Stimulated activated naive CD8-positive, alpha-beta T cell treated with anti-CD3 and anti-CD28 coated beads, Interleukin-15, Interleukin-2, amounts not matched to agents 100 U/mL and 50 U/mL, for 24 hours (primary cell): ENCODE results near the gene SLC6A18.

Source experiments
- ATAC-seq: fragments of 150-1000 bp; cut with Tn5 transposase; one replicate; pipeline ENCODE4 v1.10.0; 2021
- DNase-seq: peaks from one replicate; pipeline ENCODE4 v3.0.0; 2021

SLC6A18 gene

DNA sequence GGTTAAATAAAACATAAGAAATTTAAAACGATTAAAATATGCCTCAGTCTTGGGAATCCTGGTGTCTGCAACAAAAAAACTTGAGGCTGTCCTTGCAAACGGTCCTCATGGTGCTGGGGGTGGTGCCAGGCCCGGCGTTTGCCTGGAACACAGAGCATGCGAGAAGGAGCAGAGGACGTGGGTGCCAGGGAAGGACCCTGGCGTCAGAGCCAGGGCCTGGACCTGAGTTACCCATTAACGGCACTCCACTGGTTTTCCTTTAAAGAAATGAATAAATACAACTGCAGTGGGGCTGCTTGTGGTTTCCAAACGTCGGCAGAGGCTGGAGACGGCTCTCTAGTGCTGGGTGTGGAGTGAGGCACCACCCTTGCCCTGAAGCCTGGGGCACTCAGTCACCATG lies at the start of gene SLC6A18:
Gene SLC6A18, plus strand, starts transcription at position 301 of the 400 bp plus-strand sequence. Its CDS starts 97 bp downstream, at position 398.
- ATAC-seq, result no peak
- DNase-seq, result no peak

- no peak for DNase-seq
- no peak for ATAC-seq
Observed at GRCh38 chr5:1175801-1176472, 49.2 kb upstream of the SLC6A18 start.

DNA sequence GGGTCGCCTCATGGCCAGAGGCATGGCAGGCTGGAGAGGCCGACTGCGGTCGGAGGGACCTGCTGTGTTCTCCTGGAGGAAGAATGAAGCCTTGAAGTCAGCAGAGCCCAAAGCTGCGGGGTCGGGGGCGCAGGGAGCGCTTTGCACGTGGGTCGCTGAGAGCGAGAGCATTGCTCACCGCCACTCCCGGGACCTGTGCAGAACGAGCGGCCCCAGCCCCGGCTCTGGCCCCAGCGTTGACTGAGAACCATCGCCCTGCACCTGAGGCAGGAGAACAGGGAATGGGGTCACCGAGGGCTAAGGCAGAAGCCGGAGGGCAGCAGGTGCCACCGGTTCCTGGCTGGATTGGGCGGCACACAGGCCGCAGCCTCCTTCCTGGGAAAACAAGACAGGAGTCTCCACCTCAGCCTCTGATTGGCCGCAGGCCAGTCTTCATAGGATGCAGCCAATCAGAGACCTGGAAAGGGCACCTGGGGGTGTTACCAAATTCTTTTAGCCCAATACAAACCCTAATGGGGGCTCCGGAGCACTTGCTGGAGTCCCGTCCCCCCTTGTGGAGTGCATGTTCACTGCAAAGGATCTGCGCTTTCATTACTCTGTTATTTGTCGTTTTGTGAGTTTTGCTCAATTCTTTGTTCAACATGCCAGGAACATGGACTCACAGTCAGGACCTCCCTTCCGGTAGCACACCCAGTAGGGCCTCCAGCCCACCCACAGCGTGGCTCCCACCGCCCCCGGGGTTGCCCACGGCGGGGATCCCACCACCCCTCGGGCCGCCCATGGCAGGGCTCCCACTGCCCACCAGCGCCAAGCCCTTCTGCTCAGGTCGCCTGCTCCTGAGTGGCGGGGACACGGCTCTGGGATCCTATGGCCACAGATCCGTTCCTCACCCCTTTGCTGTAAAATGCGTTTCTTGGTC lies 48.4 kb upstream of the SLC6A18 start:
- ATAC-seq (no peak), DNase-seq (no peak)

DNA sequence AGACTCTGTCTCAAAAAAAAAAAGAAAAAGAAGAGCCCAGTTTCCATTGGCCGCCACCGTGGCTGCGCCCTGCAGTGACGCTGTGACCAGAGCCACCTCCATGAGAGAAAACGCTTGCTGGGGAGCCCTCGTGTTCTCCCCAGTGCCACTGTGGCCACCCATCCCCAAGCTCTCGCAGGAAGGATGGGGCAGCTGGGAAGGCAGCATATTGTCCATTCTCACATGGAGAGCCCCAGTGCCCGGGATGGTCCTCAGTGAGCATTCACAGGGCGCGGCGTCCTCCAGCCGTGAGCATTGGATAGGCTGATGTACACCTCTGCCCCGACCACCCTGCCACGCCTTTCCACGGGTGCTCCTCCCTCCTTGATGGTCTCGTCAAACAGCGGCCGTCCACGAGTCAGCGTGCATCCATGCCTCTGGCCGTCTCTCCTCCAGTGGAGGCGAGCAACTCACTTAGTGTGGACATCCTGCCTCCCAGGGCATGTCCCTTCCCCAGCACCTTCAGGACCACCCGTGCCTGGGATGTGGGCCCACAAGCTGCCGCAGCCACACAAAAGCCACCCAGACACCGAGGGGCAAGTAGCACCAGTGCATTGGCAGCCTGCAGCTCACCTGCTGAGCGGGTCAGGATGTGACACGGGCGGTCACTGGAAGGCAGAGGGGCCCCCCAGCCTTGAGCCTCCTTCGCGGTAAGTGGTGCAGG lies 47.2 kb upstream of the SLC6A18 start:
- ATAC-seq (no peak), DNase-seq (no peak)

DNA sequence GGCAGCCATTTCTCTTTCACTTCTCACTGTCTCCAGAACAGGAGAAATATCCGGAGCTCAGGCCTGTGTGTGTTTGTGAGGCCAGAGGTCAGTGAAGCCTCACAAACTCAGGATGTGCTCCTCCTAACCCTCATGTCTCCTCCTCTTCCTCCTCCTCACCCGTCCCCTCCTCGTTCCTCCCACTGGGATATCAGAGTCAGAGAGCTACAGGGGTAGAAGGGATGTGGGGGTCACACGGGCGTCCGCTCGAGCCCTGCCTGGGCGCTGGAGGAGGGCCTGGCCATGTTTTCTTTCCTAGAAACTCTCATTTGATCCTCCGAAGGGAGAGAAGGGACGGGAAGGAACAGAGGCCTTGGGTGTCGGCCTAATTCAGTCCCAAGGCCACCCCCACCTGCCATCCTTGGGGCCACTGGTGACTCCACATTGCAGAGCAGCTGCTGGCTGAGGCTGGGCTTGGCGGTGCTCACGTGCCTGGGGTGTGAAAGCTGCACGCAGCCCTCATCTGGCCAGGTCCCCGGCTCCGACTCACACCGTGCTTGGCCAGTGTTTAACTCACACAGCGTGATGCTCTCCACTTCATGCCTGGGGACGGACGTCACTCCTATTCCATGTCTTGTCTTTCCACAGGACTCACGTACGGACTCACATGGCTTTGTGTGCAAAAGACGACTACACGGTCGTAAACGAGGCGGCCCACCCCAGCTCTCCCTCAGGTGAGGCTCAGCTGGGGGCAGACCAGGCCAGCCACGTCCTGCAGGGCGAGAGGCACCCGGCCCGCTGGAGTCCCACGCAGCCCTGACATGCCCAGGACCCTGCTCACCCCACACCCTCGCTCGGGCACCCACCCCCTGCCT lies 46.4 kb upstream of the SLC6A18 start:
- ATAC-seq, result no peak
- DNase-seq, result no peak

- DNase-seq (no peak), ATAC-seq (no peak)
Observed at GRCh38 chr5:1179383-1179715, 45.8 kb upstream of the SLC6A18 start.

- ATAC-seq, result no peak
- DNase-seq, result no peak
Observed at GRCh38 chr5:1180096-1180495, 45.1 kb upstream of the SLC6A18 start.

DNA sequence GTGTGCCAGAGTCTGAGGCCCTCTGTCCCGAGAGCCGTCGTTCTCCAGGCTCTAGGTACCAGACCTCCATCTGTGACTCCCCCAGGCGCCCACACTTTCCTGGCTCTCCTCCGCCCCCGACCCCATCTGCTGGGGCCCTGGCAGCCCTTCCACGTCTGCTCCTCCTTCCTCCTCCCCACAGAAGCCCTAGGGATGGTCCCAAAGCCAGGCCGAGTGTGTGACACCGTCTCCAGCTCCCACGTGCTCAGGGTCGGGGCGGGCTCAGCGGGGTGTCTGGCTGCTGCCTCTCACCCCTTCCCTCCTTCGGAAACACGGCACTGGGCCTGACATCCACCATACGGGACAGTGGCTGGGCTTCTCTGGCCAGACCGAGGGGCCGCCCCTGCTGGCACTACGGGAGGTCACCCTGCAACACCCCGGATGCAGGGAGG lies 44.3 kb upstream of the SLC6A18 start:
- DNase-seq, result no peak
- ATAC-seq, result no peak

DNA sequence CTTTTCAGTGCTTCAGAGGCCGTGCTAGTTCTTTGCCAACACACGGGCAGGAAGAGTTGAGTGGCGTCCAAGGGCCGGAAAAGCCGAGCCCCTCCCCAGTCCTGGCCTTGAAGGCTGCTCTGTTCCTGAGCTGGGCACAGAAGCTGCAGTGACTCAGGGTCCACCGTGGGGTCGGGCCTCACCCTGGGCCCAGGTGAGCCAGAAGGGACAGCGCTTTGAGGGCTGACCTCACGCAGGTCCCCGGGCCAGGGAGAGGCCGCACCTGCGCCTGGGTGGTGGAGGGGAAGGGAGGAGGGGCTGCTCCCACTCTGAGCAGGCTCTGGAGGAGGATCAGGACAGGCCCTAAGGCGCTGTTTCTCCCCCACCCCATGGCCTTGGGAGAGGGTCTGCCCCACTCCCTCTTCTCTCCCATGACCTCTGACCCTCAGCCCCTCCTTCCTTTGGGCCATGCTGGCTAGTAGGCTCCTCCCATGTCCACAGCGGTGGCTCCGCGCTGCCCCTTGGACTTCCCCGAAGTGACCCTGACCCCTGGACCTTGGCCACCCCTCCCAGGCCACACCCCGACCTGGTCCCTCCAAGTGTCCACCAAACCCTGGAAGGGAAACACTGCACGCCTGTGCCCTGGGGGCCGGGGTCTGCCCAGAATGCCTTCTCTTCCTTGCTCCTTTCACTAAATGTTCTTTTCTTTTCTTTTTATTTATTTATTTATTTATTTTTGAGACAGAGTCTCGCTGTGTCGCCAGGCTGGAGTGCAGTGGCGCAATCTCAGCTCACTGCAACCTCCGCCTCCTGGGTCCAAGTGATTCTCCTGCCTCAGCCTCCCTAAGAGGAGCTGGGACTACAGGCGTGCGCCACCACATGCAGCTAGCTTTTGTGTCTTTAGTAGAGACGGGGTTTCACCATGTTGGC lies 43.5 kb upstream of the SLC6A18 start:
- DNase-seq (no peak), ATAC-seq (no peak)

GRCh38 chr5:1182360-1182632 lies 42.9 kb upstream of the SLC6A18 start:
- ATAC-seq (no peak), DNase-seq (no peak)

GRCh38 chr5:1182633-1183423 lies 42.4 kb upstream of the SLC6A18 start:
- DNase-seq, result no peak
- ATAC-seq, result no peak

GRCh38 chr5:1183424-1184162 lies 41.6 kb upstream of the SLC6A18 start:
- ATAC-seq, result no peak
- no peak for DNase-seq

GRCh38 chr5:1184163-1184470 lies 41.1 kb upstream of the SLC6A18 start:
- DNase-seq (no peak), ATAC-seq (no peak)

- ATAC-seq (no peak), DNase-seq (no peak)
Observed at GRCh38 chr5:1184481-1184880, 40.7 kb upstream of the SLC6A18 start.

- DNase-seq, result no peak
- ATAC-seq, result no peak
Observed at GRCh38 chr5:1185038-1185627, 40.0 kb upstream of the SLC6A18 start.

DNA sequence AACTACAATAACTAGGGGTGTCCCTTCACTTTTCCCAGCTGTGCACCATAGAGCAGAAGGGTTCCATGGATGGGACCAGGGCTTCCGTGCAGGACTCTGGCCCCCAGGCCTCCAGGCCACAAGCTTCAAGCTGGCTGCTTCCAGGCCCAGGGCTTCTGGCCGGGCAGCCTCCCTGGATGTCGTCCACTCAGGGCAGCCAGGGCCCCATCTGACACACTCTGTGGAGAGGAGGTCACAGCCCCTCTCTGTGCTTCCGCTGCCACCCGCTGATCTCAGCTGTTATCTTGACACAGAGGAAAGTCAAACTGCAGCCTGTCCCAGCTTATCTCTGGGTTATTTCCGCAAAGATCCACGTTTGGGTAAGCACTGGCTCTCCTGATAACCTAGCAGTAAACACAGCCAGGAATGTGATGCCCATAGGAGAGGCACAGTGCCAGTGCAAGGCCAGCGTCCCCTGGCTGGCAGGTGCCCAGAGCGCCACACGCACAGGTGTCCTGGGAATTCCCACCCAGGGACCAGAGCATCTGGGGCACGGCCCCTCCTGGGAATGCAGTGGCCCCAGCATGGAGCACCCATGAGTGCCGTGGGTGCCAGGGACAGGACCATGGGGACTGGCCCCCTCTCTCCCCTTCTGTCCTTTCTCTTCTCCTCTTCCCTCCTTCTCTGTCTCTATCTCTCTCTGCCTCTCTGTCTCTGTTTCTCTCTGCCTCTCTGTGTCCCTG lies 39.4 kb upstream of the SLC6A18 start:
- DNase-seq (no peak), ATAC-seq (no peak)

- ATAC-seq, result no peak
- no peak for DNase-seq
Observed at GRCh38 chr5:1186351-1187233, 38.6 kb upstream of the SLC6A18 start.
